Measurements from ENCODE around the gene SLC16A1.

GRCh38 chr1:112866981-112867380, 89.0 kb downstream of the SLC16A1 start:
- no peak for TF ChIP-seq POLR2AphosphoS5 (IDR thresholded peaks at IDR 0.05; ENCODE audit: borderline replicate concordance, low read depth, low read length)
- no peak for TF ChIP-seq EZH2 (IDR thresholded peaks at IDR 0.05)
- TF ChIP-seq FOXP2 (optimal IDR thresholded peaks at IDR 0.05; ENCODE audit: control extremely low read depth, extremely low read length, insufficient read depth): no peak
